Nephron progenitor cell (in vitro differentiated cells): Measurements from ENCODE around the gene TMEM176A.

Experiments used
- DNase-seq: peaks from one replicate; pipeline ENCODE4 v3.0.0; 2021
- H3K27ac Mint-ChIP-seq: 2 replicates; pipeline ENCODE4 v1.8.0; 2021; ENCODE audit warnings: mild to moderate bottlenecking, moderate library complexity, mixed read lengths
- H3K27me3 Mint-ChIP-seq: 2 replicates; pipeline ENCODE4 v1.8.0; 2021; ENCODE audit warnings: mild to moderate bottlenecking, low read depth, mixed read lengths; ENCODE audit not compliant: poor library complexity
- H3K36me3 Mint-ChIP-seq: 2 replicates; pipeline ENCODE4 v1.8.0; 2021; ENCODE audit warnings: low read depth, mixed read lengths
- H3K4me1 Mint-ChIP-seq: 2 replicates; pipeline ENCODE4 v1.8.0; 2021; ENCODE audit warnings: mixed read lengths
- H3K4me3 Mint-ChIP-seq: 2 replicates; pipeline ENCODE4 v1.8.0; 2021; ENCODE audit warnings: mild to moderate bottlenecking, moderate library complexity, mixed read lengths
- H3K9me3 Mint-ChIP-seq: 2 replicates; pipeline ENCODE4 v1.8.0; 2021; ENCODE audit warnings: mild to moderate bottlenecking, moderate library complexity, mixed read lengths
- TF ChIP-seq, protein P1 (sequence below): fragments of 200-600 bp; sonication (generic); IDR thresholded peaks from 2 replicates; pipeline ENCODE4 v1.5.0; 2021; ENCODE audit warnings: antibody characterized with exemption

TMEM176A gene

DNA sequence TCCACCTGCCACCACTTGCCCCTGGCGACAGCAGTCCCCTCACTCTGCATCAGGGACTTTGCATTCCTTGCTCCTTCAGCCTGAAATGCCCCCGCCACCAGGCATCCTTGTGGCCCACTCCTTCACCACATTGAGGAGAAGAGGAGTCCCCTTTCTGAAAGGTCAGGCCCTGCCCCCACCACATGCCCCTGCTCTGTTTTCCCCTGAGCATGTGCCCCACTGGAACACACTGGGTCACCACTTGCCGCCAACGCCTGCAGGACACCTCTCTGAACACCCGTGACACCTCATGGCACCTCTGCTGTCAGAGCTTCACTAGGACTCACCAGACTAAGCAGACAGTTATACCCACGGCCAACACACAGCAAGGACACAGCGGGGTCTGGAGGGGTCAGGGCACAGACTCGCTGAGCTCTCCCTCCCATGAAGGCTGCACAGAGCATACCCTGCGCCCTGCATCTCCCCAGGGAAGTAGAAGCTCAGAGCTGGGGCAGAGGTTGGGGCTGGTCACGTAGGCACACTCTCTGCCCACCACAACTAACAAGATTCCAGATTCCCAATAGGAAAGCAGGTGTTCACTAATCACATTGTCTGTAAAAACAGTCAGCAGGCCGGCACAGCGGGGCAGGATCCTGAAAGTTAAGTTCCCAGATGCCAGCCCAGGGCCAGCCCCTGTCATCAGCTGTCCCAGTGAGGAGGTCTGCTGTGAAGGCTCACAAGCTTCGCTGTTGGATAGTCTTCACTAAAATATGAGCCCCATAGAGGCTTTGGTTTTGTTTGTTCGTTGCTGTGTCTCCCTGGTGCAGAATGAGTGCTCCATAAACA is 45.9 kb downstream of the TMEM176A start:
- DNase-seq, result no peak
- H3K9me3 Mint-ChIP-seq, result no peaks in the 10 kb centered on the region
- peaks cover 26% of the 10 kb centered on the region for H3K27me3 Mint-ChIP-seq
- no peak overlapping the region for H3K4me3 Mint-ChIP-seq
- H3K27ac Mint-ChIP-seq, result no peak overlapping the region
- H3K36me3 Mint-ChIP-seq, result no peaks in the 10 kb centered on the region
- TF ChIP-seq, protein P1, sequence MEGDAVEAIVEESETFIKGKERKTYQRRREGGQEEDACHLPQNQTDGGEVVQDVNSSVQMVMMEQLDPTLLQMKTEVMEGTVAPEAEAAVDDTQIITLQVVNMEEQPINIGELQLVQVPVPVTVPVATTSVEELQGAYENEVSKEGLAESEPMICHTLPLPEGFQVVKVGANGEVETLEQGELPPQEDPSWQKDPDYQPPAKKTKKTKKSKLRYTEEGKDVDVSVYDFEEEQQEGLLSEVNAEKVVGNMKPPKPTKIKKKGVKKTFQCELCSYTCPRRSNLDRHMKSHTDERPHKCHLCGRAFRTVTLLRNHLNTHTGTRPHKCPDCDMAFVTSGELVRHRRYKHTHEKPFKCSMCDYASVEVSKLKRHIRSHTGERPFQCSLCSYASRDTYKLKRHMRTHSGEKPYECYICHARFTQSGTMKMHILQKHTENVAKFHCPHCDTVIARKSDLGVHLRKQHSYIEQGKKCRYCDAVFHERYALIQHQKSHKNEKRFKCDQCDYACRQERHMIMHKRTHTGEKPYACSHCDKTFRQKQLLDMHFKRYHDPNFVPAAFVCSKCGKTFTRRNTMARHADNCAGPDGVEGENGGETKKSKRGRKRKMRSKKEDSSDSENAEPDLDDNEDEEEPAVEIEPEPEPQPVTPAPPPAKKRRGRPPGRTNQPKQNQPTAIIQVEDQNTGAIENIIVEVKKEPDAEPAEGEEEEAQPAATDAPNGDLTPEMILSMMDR, result no peak
- H3K4me1 Mint-ChIP-seq, result no peaks in the 10 kb centered on the region

DNA sequence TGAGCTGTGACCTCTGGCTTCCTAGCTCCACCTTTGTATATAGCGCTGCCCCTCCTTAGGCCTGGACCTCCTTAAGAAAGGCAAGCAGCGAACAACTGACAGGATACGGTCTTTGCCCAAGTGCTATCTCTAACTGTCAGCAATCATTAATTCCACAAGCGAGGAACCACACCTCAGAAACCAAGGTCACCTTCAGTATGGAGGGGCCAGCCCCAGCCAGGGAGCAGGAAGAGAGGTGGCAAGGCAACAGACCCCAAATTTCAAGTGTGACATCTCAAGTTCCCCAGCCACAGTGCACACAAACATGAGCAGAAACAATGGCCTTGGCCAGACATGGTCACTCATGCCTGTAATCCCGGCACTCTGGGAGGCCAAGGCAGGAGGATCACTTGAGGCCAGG is 47.0 kb downstream of the TMEM176A start:
- H3K27ac Mint-ChIP-seq, result no peak overlapping the region
- no peaks in the 10 kb centered on the region for H3K4me1 Mint-ChIP-seq
- H3K27me3 Mint-ChIP-seq, result peaks cover 30% of the 10 kb centered on the region
- TF ChIP-seq, protein P1, result no peak
- H3K36me3 Mint-ChIP-seq, result no peaks in the 10 kb centered on the region
- no peak for DNase-seq
- H3K9me3 Mint-ChIP-seq, result no peaks in the 10 kb centered on the region
- H3K4me3 Mint-ChIP-seq, result no peak overlapping the region

DNA sequence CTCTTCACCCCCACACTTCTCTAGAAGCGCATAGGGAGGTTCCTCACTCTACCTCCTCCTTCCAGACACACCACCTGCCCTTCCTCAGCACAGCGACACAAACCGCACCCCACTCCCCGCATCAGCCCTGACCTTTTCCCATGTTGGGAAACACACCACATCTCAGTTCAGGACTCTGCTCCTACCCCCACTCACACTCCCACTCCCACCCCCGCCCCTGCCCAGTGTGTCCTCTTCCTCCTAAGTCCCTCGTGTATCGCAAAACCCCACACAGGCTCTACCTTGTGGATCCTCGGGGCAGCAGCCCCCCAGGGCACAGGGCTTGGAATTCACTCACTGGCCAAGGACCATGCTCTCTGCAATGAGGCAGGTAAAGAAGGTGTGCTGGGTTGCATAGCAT is 47.5 kb downstream of the TMEM176A start:
- TF ChIP-seq, protein P1, result no peak
- Mint-ChIP-seq H3K36me3 (no peaks in the 10 kb centered on the region), H3K4me3 (no peak overlapping the region), H3K27ac (no peak overlapping the region), H3K9me3 (no peaks in the 10 kb centered on the region), H3K4me1 (no peaks in the 10 kb centered on the region), H3K27me3 (peaks cover 35% of the 10 kb centered on the region)
- DNase-seq, result no peak

DNA sequence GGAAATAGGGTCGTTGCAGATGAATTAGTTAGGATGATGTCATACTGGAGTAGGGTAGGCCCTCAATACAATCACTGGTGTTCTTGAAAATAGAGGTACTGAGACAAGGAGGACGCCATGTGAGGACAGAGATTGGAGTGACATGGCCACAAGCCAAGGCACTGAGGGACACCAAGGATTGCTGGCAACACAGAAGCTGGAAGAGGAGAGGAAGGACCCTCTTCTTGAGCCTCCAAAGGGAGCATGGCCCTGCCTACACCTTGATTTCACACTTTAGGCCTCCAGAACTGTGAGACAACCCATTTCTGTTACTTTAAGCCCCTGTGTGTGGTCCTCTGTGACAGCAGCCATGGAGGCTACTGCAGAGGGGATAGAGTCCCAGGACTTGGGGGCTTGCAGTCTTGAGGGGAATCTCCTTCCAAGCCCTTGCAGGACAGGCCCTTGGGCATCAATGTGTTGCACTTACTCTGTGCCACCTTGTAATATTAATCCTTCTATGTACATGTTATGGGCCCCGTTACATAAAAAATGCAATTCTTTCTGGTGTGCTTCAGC is 48.1 kb downstream of the TMEM176A start:
- TF ChIP-seq, protein P1, result no peak
- no peak for DNase-seq
- Mint-ChIP-seq H3K9me3 (no peaks in the 10 kb centered on the region), H3K4me3 (no peak overlapping the region), H3K4me1 (no peaks in the 10 kb centered on the region), H3K36me3 (no peaks in the 10 kb centered on the region), H3K27me3 (peaks cover 36% of the 10 kb centered on the region), H3K27ac (no peak overlapping the region)

DNA sequence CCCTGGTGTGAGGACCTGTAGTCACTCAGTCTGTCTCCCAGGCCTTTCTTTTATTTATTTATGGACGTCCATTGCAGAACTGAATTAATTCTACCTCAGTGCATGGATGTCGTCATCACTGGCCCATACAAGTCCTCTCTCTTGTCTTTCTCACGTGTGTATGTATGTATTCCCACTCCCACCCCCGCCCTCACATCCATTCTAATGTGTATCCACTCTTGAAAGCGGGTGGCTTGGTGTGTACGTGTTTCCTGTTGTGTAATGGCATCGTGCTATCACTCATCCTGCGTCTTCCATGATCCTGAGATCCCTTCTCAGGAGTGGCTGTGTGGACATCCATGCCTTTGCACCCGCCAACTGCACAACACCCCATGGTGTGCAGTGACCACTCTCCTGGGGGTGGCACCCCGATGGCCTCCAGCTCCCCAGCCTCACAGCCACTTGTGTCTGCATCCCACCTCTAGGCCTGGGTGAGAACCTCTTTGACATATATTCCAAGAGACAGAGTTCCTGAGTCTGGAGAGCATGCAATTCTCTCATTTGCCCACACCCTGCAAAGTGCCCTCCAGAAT is 48.7 kb downstream of the TMEM176A start:
- H3K4me3 Mint-ChIP-seq, result no peak overlapping the region
- no peaks in the 10 kb centered on the region for H3K36me3 Mint-ChIP-seq
- TF ChIP-seq, protein P1, result no peak
- H3K27me3 Mint-ChIP-seq, result peaks cover 36% of the 10 kb centered on the region
- no peak overlapping the region for H3K27ac Mint-ChIP-seq
- H3K4me1 Mint-ChIP-seq, result peaks cover 3% of the 10 kb centered on the region
- DNase-seq, result no peak
- H3K9me3 Mint-ChIP-seq, result no peaks in the 10 kb centered on the region
